ENCODE data around the gene DRAXIN.

The DRAXIN gene

DNA sequence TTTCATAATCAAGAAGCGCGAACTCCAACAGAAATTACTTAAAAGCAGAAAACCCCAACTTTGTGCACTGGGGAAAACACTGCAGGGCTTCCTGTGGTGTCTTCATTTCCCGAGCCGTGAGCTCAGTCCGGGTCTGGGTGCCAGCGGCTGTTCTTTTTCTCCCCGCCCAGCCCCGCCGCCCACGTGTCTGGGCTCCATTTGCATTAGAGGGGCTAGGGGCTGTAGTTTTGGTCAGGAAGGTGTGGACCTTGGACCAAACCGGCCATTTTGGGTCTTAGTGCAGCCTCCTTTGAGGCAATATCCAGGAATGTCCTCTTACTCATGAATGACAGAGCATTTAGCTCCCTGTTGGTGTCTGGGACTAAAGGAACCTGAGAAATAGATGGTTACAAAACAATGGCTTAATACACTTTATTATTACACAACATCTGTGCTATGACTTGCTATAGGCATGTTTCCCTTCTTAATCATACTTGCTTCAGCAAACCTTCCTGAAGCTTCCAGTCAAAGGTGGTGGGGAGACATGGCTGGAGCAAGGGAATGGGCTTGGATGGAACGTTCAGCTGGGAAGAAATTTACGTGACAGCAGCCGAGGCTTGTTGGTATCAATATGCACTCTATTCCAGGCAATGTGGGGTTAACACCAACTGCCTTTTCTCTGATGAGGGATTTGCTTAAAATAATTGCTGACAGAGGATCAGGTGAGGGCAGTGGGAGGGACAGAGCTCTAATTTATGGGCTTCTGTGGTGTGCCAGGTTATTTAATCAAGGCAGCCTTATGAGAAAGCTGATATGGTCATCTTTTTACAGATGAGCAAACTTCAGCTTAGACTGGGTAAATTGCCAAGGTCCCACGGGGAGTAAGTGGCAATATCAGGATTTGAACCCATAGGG, 45.5 kb downstream of the DRAXIN start:
- DNase-seq (ENCODE audit: low spot score), result peak; percentile 36

DNA sequence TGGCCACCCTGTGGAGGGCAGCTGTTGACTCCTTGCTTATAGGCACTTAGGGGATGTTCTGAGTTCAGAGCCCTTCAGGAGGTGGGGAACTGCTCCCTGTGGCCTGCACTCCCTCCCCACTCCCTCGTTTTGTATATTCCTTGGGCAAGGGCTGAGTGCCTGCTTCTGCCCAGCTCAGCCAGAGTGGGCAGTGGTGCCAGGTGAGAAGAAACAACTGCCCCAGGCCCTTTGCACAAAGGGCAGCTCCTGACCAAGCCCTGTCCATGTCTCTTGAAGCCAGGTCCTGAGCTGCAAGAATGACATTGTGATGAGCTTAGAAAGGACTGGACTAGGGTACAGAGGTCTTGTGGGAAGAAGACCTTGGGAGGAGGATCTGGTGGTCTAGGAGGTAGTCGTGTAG, 46.6 kb downstream of the DRAXIN start:
- DNase-seq (ENCODE audit: low spot score), result no peak

DNA sequence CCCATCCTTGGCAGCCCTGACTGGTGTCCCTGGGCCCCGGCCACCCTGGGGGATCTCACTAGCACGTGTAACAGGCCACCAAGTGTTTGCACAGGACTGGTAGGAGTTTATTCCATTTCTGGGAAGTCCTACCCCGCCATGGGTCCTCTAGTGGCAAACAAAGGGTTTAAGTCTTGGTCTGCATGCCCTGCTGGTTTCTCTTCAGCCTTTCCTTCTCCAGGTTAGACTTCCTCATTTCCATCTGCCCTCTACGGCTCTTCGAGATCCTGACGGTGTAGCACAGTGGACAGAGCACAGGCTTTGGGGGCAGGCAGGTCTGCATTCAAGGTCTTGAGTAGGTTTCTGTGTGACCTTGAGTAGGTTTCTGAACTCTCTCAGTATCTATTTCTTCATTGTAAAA, 47.3 kb downstream of the DRAXIN start:
- no peak for DNase-seq (ENCODE audit: low spot score)

DNA sequence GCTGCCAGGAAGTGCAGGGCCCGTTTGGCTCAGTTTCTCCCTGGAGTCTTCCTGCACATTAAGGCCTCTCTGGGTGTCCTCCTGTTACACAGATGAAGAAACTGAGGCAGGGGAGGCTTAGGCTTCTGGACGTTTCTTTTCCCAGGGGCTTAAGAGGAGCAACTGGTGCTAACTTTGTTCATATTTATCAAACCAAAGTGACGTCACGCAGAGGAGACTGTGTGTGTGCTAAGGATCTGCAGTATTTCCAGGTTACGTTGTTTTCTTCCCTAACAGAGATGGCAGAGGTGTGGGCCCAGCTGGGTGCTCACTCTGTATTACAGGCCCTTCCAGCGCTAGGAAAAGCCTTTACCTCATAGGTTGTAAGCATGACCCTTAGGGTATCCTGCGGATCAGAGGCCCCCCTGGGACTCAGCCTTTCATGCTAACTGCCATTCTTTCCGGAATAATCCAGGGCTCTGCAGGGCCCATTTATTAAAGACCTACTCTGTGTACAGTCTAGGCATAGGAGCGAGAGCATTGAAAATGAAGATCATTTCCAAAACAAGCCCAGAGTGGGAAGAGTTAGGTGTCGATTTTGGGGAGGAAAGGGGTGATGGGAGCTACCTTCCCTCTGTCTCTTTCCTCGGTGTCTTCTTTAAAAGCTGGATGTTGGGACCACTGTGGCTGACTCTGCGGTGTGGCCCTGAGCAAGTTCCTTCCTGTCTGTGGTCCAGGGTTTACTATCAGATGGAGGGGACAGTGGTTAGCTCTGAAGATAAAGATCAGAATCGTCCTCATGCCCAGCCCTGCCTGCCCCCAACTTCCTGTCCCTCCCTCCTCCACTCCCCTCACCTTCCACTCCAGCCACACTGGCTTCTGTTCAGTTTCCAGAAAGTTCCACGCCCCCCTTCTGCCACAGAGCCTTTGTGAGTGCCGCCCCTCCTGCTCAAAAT, 49.0 kb downstream of the DRAXIN start:
- peak; percentile 31 for DNase-seq (ENCODE audit: low spot score)

DNA sequence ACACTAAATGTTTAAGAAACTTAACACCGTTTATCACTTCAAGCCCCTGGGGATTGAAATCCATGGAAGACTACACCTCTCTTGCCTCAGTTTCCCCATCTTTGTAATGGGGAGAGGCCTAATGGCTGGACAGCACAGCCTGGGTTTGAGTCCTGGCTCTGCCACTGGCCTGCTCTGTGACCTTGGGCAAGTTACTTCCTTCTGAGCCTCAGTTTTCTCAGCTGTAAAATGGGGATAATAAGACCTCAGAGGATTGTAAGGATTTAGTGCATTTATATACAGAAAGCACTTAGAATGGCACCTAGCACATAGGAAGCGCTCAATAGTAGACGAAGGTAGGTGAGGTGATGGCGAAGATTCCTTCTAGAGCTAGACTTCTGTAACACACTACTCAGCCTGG, 50.0 kb downstream of the DRAXIN start:
- DNase-seq (ENCODE audit: low spot score), result no peak

DNA sequence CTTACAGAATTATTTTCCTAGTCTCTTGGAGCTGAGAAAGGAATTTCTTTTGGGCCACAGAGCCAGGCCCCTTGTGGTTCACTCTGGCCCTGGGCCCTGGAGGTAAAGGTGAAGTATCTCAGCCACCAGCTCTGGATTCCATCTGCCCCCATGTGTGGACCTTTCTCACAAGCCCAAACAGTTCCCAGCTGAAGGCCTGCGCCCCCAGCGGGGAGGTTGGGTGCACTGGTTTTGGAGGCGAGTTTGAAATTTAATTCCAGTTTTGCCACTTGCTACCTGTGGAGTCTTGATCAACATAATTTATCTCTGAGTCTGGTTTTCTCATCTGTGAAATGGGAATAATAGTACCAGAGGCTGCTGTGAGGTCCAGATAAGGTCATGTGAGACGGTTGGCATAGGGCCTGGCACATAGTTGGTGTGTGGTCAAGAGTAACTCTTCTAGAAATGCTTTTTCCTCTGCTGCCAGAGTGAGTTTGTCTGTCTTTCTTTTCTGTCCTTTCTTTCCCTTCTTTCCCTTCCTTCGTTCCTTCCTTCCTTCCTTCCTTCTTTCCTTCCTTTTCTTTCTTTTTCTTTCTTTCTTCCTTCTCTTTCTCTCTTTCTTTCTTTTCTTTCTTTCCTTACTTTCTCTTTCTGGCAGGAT, 50.5 kb downstream of the DRAXIN start:
- no peak for DNase-seq (ENCODE audit: low spot score)

DNA sequence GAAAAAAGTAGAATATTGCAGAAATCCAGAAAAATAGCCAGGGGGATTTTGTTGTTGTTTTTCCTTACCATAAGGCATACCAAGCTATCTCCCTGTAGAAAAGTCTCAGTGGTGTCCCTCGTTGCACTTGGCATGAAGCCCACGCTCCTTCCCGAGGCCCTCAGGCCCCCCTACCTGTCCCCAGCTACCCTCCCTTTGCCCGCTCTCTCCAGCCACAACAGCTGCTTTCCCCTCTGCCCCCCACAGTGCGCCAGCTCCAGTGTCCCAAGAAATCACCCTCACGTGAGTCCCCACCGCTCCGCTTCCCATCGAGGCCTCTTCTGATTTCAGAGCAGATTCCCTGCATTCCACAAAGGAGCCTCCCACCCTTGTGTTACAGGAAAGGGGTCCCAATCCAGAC, 52.8 kb downstream of the DRAXIN start:
- no peak for DNase-seq (ENCODE audit: low spot score)

DNA sequence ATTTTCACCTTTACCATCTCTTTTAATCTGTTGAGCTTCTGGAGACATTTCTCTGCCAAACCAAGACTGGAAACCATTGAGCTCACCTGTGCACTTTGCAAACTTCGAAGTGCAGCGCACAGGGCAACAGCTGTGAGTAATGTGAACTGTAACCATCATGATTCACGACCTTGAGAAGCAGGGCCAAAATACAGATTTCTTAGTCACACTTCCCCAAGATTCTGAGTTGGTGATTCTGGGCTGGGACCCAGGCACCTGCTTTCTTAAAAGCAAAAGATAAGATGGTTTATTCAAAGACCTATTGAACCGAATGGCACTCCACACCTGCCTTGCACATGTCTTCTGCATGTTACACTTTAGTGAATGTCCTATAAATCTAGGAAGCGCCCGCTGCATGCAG, 54.6 kb downstream of the DRAXIN start:
- no peak for DNase-seq (ENCODE audit: low spot score)

DNA sequence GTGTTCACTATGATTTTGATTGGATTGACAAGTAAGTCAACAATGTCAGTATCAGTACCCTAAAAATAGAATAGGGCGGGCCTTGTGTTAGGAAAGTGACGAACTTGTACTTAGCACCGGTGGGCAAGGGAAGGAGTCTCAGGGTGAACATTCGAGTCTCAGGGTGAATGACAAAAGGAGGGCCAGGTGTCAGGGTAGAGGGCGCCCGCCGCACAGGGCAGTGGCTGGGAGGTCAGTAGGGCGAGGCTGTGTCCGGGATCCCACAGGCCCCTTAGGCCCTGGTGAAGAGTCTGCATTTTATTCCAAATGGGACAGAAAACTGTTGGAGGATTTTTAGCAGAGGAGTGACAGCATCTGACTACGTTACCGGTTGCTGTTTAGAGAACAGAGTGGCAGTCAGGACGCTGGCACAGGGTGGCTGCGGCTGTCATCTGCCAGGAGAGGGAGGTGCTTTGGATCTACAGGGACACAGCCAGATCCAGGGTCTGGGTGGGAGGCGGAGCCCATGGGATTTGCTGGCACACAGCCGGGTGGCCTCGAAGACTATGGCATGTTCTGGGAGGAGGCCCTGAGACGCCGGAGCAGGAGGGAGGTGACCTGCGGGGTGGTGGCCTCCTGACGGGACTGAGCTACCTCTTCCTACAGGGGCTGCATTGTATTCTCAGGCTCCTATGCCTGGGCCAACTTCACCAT, 55.4 kb downstream of the DRAXIN start:
- no peak for DNase-seq (ENCODE audit: low spot score)

DNA sequence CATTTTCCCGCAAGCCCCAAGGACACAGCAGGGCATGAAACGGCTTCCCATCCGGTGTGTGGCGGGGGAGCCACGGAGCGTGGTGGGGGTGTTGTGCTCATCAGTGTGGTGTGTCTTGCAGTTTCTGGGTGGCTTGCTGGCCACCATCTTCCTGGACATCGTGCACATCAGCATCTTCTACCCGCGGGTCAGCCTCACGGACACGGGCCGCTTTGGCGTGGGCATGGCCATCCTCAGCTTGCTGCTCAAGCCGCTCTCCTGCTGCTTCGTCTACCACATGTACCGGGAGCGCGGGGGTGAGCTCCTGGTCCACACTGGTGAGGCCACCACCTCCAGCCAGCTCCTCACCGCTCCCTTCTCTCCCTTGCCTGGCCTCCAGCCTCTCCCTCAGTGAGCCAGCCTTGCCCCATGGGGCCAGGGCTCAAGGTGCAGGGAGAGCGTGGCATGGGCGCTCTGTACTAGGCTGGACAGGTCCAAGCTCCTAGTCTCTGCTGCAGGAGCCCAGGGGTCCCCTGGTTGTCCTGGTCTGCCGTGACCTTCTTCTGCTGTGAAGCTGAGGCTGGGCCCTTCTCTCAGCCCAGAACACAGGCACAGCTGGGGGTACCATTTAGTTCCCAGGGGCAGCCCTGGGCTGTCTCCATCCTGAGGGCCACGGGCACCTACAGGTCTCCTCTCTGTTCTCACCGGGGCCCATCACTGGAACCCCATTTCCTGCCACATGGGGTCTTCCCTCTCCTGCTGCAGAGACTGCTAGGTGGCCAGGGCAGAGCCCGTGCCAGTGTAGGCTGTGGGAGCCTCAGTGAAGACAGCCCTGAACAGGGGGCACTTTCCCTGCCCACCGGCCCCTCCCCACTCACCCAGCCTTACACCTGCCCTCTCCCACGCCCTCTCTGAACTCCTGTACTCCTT, 57.0 kb downstream of the DRAXIN start:
- DNase-seq (ENCODE audit: low spot score), result no peak

DNA sequence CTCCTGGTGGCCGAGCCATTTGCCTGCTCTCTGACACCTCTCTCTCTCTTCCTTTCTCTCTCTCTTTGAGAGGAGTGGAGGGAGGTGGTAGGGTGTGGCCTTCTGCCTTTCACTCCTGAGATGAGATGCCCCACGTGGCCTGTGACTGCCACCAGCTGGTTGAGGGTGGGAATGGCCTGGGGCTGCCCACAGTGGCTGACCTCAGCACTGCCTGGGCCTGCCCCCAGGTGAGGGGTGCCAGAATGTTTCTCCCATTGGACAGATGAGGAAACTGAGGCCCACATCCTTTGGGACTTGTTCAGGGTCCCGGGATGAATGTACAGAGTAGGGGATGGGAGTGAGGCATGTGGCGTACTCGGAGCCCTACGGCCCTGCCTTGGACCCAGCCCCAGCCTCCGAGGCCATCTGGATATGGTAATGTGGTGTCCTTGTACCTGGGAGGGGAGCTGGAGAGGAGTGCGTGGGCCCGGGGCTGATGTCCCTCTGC, 57.7 kb downstream of the DRAXIN start:
- DNase-seq (ENCODE audit: low spot score), result peak; percentile 18

DNA sequence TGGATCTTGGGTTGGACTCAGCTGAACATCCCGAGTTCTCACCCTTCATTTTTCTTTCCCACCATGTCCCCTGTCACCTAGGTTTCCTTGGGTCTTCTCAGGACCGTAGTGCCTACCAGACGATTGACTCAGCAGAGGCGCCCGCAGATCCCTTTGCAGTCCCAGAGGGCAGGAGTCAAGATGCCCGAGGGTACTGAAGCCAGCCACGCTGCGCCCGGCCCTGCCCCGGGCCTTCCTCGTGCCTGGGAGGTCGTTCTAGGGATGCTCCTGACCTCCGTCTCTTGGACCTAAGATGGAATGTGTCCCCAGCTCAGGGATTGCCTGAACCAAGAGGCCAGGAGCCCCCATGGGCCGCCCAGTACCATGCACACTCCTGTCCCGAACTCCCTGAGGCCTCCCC, 58.5 kb downstream of the DRAXIN start:
- no peak for DNase-seq (ENCODE audit: low spot score)

DNA sequence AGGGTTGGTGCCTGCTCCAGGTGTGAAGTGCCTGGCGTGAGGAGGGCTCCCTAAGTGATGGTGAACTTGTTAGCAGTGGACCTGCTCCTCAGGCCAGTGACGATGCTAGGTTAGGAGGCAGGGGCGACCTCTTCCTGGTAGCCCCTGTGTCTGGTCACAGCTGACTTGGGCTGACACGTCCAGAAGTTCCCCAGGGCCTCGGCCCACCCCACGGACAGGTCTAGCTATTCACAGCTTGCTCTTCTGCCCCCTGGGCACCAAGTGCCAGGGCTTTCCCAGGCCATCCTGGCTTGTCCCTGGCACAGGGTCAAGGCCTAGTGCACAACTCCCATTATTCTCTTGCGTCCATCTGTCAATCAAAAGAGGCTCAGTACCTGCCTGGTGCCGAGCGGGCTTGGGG, 59.6 kb downstream of the DRAXIN start:
- DNase-seq (ENCODE audit: low spot score), result no peak

DNA sequence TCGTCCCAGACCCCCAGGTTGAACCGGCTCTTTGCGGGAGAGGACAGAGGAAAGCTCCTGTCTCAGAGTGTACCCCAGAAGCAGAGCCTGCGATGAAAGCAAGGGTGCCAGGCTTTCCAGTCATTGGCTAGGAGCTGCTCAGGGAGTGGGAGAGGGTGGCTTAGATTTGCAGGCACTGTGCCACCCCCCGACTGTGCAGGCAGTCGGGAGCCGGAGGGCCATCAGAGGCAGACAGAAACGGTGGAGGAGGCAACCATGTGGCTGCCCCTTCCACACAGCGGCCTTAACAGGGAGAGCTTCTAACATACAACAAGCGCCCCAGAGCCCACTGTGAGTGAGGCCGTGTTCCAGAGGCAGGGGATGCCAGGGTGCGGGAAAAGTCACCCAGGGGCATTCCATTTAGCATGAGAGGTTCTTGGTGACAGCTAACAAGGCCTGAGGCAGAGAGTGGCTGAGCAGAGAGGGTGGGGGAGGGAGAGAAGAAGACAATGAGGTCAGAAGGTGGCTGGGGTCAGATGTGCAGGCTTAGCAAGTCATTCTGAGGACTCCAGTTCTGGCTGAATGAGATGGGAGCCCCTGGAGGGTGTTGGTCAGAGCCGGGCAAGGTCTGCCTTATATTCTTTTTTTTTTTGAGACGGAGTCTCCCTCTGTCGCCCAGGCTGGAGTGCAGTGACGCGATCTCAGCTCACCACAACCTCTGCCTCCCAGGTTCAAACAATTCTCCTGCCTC, 61.0 kb downstream of the DRAXIN start:
- no peak for DNase-seq (ENCODE audit: low spot score)

DNA sequence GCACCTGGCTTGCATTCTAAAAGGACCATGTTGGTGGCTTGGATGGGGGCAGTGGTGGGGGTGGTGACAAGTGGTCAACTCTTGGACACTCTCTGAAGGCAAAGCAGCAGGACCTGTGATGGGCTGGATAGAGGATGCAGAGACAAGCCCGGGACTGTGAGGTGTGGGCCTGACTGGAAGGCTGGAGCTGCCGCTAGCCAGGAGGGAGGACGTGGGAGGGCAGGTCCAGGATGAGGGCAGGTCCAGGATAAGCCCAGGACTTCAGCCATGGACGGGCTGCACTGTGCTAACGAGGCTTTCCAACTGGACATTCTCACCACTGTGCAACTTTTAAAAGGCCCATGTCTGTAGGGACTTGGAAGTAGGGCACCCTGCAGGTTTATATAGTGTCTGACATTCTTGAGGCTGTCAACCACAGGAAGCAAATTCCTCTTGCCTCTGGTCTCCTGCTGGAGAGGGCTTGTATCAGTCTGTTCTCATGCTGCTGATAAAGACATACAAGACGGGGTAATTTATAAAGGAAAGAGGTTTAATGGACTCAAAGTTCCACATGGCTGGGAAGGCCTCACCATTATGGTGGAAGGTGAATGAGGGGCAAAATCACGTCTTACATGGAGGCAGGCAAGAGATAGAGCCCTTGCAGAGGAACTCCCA, 62.2 kb downstream of the DRAXIN start:
- DNase-seq (ENCODE audit: low spot score), result no peak

DNA sequence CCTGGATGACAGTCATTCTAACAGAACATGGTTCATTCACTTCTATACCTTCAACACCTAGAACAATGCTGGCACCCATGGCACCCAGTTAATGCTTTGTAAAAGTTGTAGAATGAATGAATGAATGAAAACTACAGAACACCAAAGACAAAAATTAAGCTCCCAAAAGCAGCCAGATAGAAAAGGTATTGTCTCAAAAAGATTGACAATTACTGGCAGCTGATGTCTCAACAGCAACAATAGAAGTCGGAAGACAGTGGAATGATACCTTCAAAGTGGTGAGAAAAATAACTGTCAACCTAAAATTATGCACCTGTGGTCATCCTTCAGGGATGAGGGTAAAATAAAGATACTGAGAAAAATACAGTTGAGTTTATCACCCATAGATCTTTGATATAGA, 65.5 kb downstream of the DRAXIN start:
- DNase-seq (ENCODE audit: low spot score), result no peak

DNA sequence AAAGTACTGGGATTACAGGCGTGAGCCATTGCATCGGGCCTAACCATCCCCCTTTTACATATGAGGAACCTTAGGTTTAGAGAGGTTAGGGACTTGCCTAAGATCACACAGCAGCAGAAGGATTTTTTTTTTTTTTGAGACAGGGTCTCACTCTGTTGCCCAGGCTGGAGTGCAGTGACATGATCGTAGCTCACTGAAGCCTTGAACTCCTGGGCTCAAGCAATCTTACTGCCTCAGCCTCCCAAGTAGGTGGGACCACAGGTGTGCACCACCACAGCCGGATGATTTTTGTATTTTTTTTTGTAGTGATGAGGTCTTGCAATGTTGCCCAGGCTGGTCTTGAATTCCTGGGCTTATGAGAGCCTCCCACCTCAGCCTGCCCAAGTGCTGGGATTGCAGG, 68.3 kb downstream of the DRAXIN start:
- DNase-seq (ENCODE audit: low spot score), result no peak

DNA sequence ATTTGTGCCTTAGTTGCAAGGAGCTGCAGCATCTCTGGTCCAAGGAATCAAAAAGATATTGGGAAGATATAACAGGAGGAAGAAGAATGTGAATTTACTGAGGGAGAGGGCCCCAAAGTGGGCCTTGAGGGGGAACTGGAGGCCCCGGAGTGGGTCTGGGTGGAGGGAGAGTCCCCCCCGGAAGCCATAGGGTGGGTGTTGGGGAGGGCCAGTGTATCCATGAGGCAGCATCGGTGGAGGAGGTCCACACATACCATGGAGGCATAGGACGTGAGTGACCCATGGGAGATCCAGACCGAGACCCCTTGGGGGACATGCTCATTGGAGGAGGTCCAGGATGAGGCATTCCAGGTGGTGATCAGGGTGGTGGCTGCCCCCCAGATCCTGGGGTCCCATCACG, 69.8 kb downstream of the DRAXIN start:
- DNase-seq (ENCODE audit: low spot score), result no peak

DNA sequence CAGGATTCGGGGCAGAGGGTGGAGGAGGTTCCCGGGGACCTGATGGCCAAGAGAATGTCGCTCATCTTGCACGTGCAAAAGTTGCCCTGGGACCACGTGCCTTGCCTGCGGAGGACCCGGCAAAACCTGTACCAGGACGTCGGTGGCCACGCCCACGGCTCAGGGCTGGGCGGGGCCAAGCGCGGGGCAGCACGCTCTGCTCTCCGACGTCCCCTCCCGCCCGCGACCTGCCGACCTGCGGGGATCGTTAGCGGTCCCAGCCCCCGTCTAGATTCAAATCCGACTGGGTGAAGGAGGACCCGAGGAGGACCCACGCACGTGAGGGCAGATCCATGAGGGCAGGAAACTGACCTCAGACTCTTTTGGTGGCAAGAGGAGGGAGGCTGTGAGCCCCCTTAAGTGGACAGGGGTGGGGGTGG, 70.5 kb downstream of the DRAXIN start, which contains the start of gene C1orf167:
C1orf167 (plus strand) TSS at position 206 of the 419 bp plus-strand sequence. CDS start 2,208 bp downstream, outside the sequence.
- no peak for DNase-seq (ENCODE audit: low spot score)
